Kidney capillary endothelial cell (primary cell): ENCODE results near the gene SCN4A.
"Not testable (repeated sequence)": the region's sequence is repeated elsewhere in the genome, so short reads cannot be mapped to it uniquely, and the experiment has no call there.

Experiments used
- DNase-seq: peaks from one replicate; pipeline ENCODE4 v3.0.0-alpha.2; 2018; ENCODE audit warnings: low spot score

Gene SCN4A

GRCh38 chr17:63984651-63985386, 12.1 kb upstream of the SCN4A start:
- DNase-seq: peak; percentile 87

DNA sequence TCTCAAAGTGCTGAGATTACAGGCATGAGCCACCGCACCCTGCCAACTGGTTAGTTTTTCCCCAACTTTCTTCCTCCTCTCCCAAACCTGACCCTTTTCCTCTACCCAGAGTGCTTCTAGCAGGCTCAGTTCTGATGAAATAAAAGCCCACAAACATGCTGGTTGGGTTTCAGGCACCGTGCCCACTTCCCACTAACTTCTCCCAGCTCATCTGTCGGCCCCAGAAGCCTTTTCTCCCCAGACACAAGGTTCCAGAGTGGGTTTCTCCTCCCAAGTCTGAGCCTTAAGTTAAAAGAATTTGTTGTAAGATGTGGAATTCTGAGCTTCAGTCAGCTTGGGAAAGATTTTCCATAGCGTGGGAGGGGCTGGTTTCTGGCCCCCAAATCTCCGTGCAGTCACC, 11.5 kb upstream of the SCN4A start:
- no peak for DNase-seq

DNA sequence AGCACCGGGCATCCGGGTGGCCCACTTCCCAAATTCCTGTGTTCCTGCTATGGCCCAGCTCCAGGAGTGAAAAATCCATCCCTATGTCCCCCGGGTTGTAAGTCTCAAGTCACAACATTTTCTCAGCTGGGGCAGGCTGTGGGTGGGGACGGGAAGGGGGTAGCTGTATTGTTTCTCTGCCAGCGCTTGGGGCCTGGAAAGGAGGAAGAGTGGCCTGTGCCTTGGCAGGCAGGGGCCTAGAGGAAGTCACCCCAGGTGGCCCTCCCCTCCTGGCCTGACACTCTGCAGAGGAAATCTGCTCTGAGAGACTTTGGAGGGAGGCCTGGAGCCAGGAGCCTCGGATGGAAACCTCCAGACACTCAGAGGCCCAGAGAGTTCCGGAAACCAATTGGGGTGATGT, 10.6 kb upstream of the SCN4A start:
- no peak for DNase-seq

GRCh38 chr17:63982641-63983040, 9.9 kb upstream of the SCN4A start:
- not testable (repeated sequence) for DNase-seq

- no peak for DNase-seq
Observed at GRCh38 chr17:63978272-63979200, 5.8 kb upstream of the SCN4A start.

GRCh38 chr17:63976702-63977101, 4.0 kb upstream of the SCN4A start:
- DNase-seq: no peak

DNA sequence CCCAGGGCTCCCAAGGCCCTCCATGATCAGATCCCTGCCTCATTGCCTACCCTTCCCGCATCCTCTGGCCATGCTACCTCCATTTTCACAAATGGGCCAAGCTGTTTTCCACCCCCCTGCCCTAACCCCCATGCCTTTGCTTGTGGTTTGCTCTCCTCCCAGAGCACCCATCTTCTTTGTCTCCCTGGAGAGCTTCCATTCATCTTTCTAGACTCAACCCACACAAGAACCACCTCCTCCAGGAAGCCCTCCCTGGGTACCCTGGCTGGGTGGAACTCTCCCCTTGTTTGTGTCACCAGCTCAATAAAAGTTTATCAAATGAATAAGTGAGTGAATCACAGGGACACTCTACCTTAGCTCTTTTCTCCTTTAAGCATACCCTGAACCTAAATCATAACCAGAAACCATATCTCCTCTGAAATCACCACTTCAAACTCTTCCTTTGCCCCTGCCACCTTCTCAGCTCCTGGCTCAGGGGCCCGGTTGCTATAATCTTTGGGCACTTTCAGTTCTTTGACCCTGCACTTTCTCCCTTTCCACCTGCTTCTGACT, 2.9 kb upstream of the SCN4A start:
- no peak for DNase-seq

DNA sequence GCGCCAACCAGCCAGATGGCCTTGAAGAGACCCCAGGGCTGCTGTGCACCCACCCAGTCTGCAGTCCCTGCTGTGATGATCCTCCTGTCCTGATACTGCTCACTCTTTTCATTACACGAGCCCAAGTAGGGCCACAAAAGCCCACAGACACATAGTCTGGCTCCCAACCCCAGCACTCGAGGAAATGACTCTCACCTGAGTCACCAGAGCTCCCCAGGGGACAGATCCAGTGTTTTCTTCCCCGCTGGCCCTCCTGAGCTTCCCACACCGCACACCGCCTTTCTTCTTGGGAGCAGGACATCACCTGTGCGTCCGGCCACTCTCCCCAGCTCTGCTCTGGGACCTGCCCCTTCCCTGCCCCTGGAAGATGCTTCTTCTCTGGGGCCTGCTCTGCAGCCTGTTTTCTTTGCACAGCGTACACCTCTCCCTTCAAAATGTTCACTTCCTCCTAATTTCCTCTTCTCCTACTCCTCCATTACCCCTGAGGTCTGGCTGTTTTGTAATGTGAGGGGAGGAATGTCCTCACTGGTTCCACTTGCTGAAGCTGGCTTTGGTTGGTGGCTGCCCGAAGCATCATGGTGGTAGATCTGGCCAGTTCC, 2.0 kb upstream of the SCN4A start:
- DNase-seq: peak; percentile 90

GRCh38 chr17:63973930-63974593, 1.3 kb upstream of the SCN4A start:
- DNase-seq: no peak

DNA sequence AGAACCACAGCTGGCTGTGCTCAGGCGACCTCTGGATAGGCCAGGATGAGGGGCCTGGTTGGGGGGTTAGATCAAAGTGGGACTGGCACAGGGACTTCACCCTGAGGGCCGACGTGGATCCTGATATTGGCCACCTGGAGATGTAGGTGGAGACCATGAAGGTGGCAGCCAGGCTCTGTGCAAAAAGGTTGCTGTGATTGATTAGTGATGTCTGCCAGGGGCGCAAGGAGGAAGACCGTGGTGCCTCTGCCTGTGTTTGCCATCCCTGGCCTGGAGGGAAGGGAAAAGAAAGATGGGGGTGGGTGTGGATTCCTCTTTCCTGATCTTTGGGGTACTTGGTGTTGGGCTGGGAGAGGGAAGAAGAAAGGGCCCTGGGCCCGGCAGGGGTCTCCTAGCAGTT, 529 bp upstream of the SCN4A start:
- no peak for DNase-seq

GRCh38 chr17:63969278-63969677, 3.4 kb downstream of the SCN4A start:
- DNase-seq: no peak

DNA sequence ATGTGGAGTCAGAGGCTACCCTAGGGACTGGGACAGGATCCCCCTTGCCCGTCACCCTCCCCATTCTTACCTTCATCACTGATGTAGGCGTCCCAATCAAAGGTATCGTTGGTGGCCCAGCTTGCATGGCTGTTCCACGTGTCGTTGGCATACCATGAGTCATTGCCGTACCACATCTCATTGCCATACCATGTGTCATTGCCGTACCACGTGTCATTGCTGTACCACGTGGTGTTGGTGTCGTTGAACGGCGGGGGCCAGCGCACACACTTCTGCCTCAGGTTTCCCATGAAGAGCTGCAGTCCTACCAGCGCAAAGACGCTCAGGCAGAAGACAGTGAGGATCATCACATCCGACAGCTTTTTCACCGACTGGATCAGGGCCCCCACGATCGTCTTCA, 4.8 kb downstream of the SCN4A start:
- DNase-seq: no peak

GRCh38 chr17:63966646-63967264, 6.0 kb downstream of the SCN4A start:
- DNase-seq: no peak

- peak; percentile 36 for DNase-seq
Observed at GRCh38 chr17:63963123-63963522, 9.6 kb downstream of the SCN4A start.

DNA sequence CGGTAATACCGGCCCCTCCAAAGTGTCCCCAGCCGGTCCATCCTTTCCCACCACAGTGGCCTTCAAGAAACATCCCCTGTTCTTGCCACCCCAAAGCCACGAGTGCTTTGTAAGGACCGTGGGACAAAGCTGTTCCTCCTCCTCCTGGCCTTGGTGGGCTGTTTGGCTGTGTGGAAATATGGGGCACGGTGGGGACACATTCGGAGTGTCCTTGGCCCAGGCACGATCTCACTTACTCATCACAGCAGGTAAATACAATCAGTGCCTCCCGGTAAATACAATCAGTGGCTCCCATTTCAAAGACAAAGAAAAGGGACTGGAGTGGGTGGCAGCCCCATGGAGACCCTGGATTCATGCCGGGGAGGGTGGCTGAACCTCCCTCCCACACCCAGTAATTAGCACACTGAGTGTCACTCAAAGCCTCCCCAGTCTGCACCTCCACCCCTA, 10.4 kb downstream of the SCN4A start:
- no peak for DNase-seq

- DNase-seq: peak; percentile 64
Observed at GRCh38 chr17:63961355-63962212, 11.1 kb downstream of the SCN4A start.

GRCh38 chr17:63960430-63960829, 12.3 kb downstream of the SCN4A start:
- DNase-seq: no peak

DNA sequence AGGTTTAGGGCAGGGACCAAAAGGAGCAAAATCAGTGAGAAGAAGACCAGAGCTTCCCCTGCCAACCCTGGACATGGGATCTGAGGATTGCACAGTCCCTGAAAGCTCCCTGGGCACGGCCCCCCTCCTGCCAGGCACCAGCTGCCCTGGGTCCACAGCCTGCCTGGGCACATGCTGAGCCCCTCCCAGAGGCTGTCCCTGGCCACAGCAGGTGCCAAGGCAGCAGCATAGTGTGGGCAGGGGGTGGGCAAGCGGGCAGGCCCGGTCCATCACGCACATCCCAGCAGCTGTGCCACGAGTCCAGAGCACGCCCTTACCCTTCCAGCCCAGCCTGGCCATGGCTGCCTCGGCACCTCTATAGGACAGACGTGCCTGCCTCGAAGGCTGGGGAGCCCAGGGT, 12.7 kb downstream of the SCN4A start:
- no peak for DNase-seq

GRCh38 chr17:63956296-63956920, 16.3 kb downstream of the SCN4A start:
- DNase-seq: peak; percentile 25

DNA sequence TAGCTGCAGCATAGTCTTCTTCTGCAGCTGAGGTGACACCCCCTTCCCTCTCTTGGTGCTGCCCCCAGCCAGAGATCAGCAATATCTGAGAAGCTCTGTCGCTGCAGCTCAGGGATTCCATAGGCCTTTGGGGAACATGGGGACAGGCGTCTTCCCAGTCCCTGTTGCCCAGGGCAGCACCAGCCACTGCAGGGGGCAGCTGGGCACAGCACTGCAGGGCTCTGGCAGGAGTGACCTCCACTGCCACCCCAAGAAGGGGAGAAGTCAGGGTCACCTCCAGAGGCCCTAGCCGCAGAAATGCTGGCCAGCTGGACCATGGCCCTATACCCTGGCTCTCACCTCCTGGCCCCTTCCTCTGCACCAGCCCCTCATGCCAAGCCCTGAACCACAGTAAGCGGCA, 16.9 kb downstream of the SCN4A start:
- DNase-seq: no peak
